Measurements from ENCODE around the gene KIRREL3.

The KIRREL3 gene

GRCh38 chr11:126459691-126460281 is 540.8 kb downstream of the KIRREL3 start:
- DNase-seq: no peak
- in situ Hi-C loops (cut with HindIII; ENCODE audit: low pct_ligation_motif_present, low pct_unique_long_range_greater_than_20kb, low sequenced_read_pairs): no loop called here

GRCh38 chr11:126457817-126458216 is 542.8 kb downstream of the KIRREL3 start:
- in situ Hi-C loops (cut with HindIII; ENCODE audit: low pct_ligation_motif_present, low pct_unique_long_range_greater_than_20kb, low sequenced_read_pairs): no loop called here
- no peak for DNase-seq

- in situ Hi-C loops (cut with HindIII; ENCODE audit: low pct_ligation_motif_present, low pct_unique_long_range_greater_than_20kb, low sequenced_read_pairs): no loop called here
- DNase-seq: no peak
Observed at GRCh38 chr11:126456783-126457542, 543.6 kb downstream of the KIRREL3 start.

- DNase-seq: no peak
- in situ Hi-C loops (cut with HindIII; ENCODE audit: low pct_ligation_motif_present, low pct_unique_long_range_greater_than_20kb, low sequenced_read_pairs): no loop called here
Observed at GRCh38 chr11:126456089-126456488, 544.5 kb downstream of the KIRREL3 start.

- in situ Hi-C loops (cut with HindIII; ENCODE audit: low pct_ligation_motif_present, low pct_unique_long_range_greater_than_20kb, low sequenced_read_pairs): no loop called here
- no peak for DNase-seq
Observed at GRCh38 chr11:126452241-126453101, 548.1 kb downstream of the KIRREL3 start.

- DNase-seq: no peak
- in situ Hi-C loops (cut with HindIII; ENCODE audit: low pct_ligation_motif_present, low pct_unique_long_range_greater_than_20kb, low sequenced_read_pairs): no loop called here
Observed at GRCh38 chr11:126451211-126451802, 549.3 kb downstream of the KIRREL3 start.

GRCh38 chr11:126450806-126451205 is 549.8 kb downstream of the KIRREL3 start:
- in situ Hi-C loops (cut with HindIII; ENCODE audit: low pct_ligation_motif_present, low pct_unique_long_range_greater_than_20kb, low sequenced_read_pairs): no loop called here
- DNase-seq: no peak

- in situ Hi-C loops (cut with HindIII; ENCODE audit: low pct_ligation_motif_present, low pct_unique_long_range_greater_than_20kb, low sequenced_read_pairs): no loop called here
- DNase-seq: no peak
Observed at GRCh38 chr11:126450198-126450597, 550.4 kb downstream of the KIRREL3 start.

- no peak for DNase-seq
- in situ Hi-C loops (cut with HindIII; ENCODE audit: low pct_ligation_motif_present, low pct_unique_long_range_greater_than_20kb, low sequenced_read_pairs): no loop called here
Observed at GRCh38 chr11:126446581-126446980, 554.0 kb downstream of the KIRREL3 start.

- in situ Hi-C loops (cut with HindIII; ENCODE audit: low pct_ligation_motif_present, low pct_unique_long_range_greater_than_20kb, low sequenced_read_pairs): no loop called here
- no peak for DNase-seq
Observed at GRCh38 chr11:126444072-126444471, 556.5 kb downstream of the KIRREL3 start.

- in situ Hi-C loops (cut with HindIII; ENCODE audit: low pct_ligation_motif_present, low pct_unique_long_range_greater_than_20kb, low sequenced_read_pairs): no loop called here
Observed at GRCh38 chr11:126443120-126443519, 557.5 kb downstream of the KIRREL3 start.

GRCh38 chr11:126440792-126441514 is 559.6 kb downstream of the KIRREL3 start:
- in situ Hi-C loops (cut with HindIII; ENCODE audit: low pct_ligation_motif_present, low pct_unique_long_range_greater_than_20kb, low sequenced_read_pairs): no loop called here
- DNase-seq: peak; percentile 69

More at GRCh38 chr11:126443120-126443519, 557.5 kb downstream of the KIRREL3 start:
- no peak for DNase-seq

GRCh38 chr11:126440276-126440675 is 560.3 kb downstream of the KIRREL3 start:
- DNase-seq: no peak
- in situ Hi-C loops (cut with HindIII; ENCODE audit: low pct_ligation_motif_present, low pct_unique_long_range_greater_than_20kb, low sequenced_read_pairs): no loop called here

- in situ Hi-C loops (cut with HindIII; ENCODE audit: low pct_ligation_motif_present, low pct_unique_long_range_greater_than_20kb, low sequenced_read_pairs): no loop called here
- no peak for DNase-seq
Observed at GRCh38 chr11:126438691-126439090, 561.9 kb downstream of the KIRREL3 start.

- in situ Hi-C loops (cut with HindIII; ENCODE audit: low pct_ligation_motif_present, low pct_unique_long_range_greater_than_20kb, low sequenced_read_pairs): no loop called here
- DNase-seq: no peak
Observed at GRCh38 chr11:126438272-126438671, 562.3 kb downstream of the KIRREL3 start.

GRCh38 chr11:126437731-126438130 is 562.8 kb downstream of the KIRREL3 start:
- DNase-seq: no peak
- in situ Hi-C loops (cut with HindIII; ENCODE audit: low pct_ligation_motif_present, low pct_unique_long_range_greater_than_20kb, low sequenced_read_pairs): no loop called here

- in situ Hi-C loops (cut with HindIII; ENCODE audit: low pct_ligation_motif_present, low pct_unique_long_range_greater_than_20kb, low sequenced_read_pairs): no loop called here
- DNase-seq: no peak
Observed at GRCh38 chr11:126436209-126436755, 564.3 kb downstream of the KIRREL3 start.

GRCh38 chr11:126434950-126435335 is 565.6 kb downstream of the KIRREL3 start:
- no peak for DNase-seq
- in situ Hi-C loops (cut with HindIII; ENCODE audit: low pct_ligation_motif_present, low pct_unique_long_range_greater_than_20kb, low sequenced_read_pairs): no loop called here
